OCI-LY7 (cell line): ENCODE results near the gene TIMM8B. TPM values are rescaled to one million over a fixed set of nuclear protein-coding genes. Genes with fewer than 3 reads are reported as not detected.
A peak's percentile ranks its signal among the peaks of the same experiment; 100 is the strongest.

ENCODE experiments used
- BruUV-seq: library from RNA; stranded (reverse); fragments of 400-500 nt; replicated peaks from 2 replicates; lab custom pipeline; 2021; lab: Mats Ljungman, UMichigan
- CTCF ChIA-PET: fragments of 300-600 bp; sonication (Branson Sonifier 250); formaldehyde crosslinking; loops from one replicate; lab custom pipeline; 2022; ENCODE audit warnings: antibody characterized with exemption; ENCODE audit not compliant: unreplicated experiment; lab: Charles Lee
- POLR2A ChIA-PET: fragments of 300-600 bp; sonication (Branson Sonifier 250); formaldehyde crosslinking; loops from one replicate; lab custom pipeline; 2022; ENCODE audit warnings: antibody characterized with exemption; lab: Charles Lee
- DNase-seq: peaks from one replicate; pipeline ENCODE4 v3.0.0-alpha.2; 2015; ENCODE audit warnings: low spot score
- H2AFZ ChIP-seq: fragments of 200-600 bp; sonication (generic), shearing (Covaris generic); 2 replicates; pipeline ENCODE4 v1.6.1; 2014; ENCODE audit warnings: mild to moderate bottlenecking, antibody characterized with exemption, low read length, moderate library complexity
- H3K27ac ChIP-seq: fragments of 200-600 bp; sonication (generic); 2 replicates; pipeline ENCODE4 v1.5.1; 2014; ENCODE audit warnings: mixed run types, low read depth, mild to moderate bottlenecking, moderate library complexity, low read length, inconsistent platforms; ENCODE audit not compliant: poor library complexity, severe bottlenecking
- H3K36me3 ChIP-seq: fragments of 200-600 bp; sonication (generic); 2 replicates; pipeline ENCODE4 v1.6.1; 2014; ENCODE audit warnings: mild to moderate bottlenecking, antibody characterized with exemption, low read length, moderate library complexity, mixed read lengths; ENCODE audit not compliant: insufficient read depth
- H3K4me1 ChIP-seq: fragments of 200-600 bp; sonication (generic); 2 replicates; pipeline ENCODE4 v1.5.1; 2014; ENCODE audit warnings: mild to moderate bottlenecking, low read length; ENCODE audit not compliant: insufficient read depth, poor library complexity, severe bottlenecking
- H3K4me2 ChIP-seq: fragments of 200-600 bp; sonication (generic); 2 replicates; pipeline ENCODE4 v1.6.1; 2014; ENCODE audit warnings: mild to moderate bottlenecking, low read length
- H3K4me3 ChIP-seq: fragments of 200-600 bp; sonication (generic); 2 replicates; pipeline ENCODE4 v1.5.1; 2014; ENCODE audit warnings: mild to moderate bottlenecking, low read depth, low read length; ENCODE audit not compliant: poor library complexity, severe bottlenecking
- H3K79me2 ChIP-seq: fragments of 200-600 bp; sonication (generic); 2 replicates; pipeline ENCODE4 v1.6.1; 2016; ENCODE audit warnings: low read depth, mild to moderate bottlenecking, low read length, moderate library complexity, mixed read lengths; ENCODE audit not compliant: insufficient read depth
- H3K9me2 ChIP-seq: fragments of 200-600 bp; sonication (generic); 2 replicates; pipeline ENCODE4 v1.6.1; 2016; ENCODE audit warnings: mild to moderate bottlenecking, low read length, mixed read lengths; ENCODE audit not compliant: insufficient read depth
- H3K9me3 ChIP-seq: fragments of 200-600 bp; sonication (generic); 2 replicates; pipeline ENCODE4 v1.6.1; 2014; ENCODE audit warnings: mild to moderate bottlenecking, mixed run types, low read length, mixed read lengths
- H4K20me1 ChIP-seq: fragments of 200-600 bp; sonication (generic); 2 replicates; pipeline ENCODE4 v1.6.1; 2014; ENCODE audit warnings: mild to moderate bottlenecking, antibody characterized with exemption, low read length, moderate library complexity, mixed read lengths; ENCODE audit not compliant: insufficient read depth
- CTCF ChIP-seq: fragments of 200-600 bp; sonication (generic); conservative IDR thresholded peaks from 2 replicates; pipeline ENCODE4 v1.5.1; 2014; ENCODE audit warnings: mild to moderate bottlenecking, antibody characterized with exemption, low read length, moderate library complexity, mixed read lengths
- EZH2phosphoT487 ChIP-seq: fragments of 200-600 bp; sonication (generic); IDR thresholded peaks from 2 replicates; pipeline ENCODE4 v1.6.1; 2018; ENCODE audit warnings: low read depth, borderline replicate concordance, mild to moderate bottlenecking, mixed run types, antibody characterized with exemption, low read length, moderate library complexity, mixed read lengths
- intact Hi-C: fragments of 100-400 bp; cut with micrococcal nuclease; formaldehyde crosslinking; loops from one replicate; pipeline ENCODE4 v1.10.0; 2022; ENCODE audit not compliant: unreplicated experiment
- total RNA-seq, 2 experiments: library from RNA; depleted of rRNA in 1 of 2; stranded (reverse); fragments of >200 nt in 1 of 2; shearing (Covaris generic) in 1 of 2; gene quantifications; 2 replicates each; pipeline ENCODE4 v1.2.3, GENCODE V29; 2014 to 2022

Gene TIMM8B
- total RNA-seq, 2 experiments from 2014 or later = 58.2 to 71.3 TPM

GRCh38 chr11:112073941-112074811 lies 12.4 kb downstream of the TIMM8B start, which contains the start of the genes NKAPD1 and PIH1D2:
Gene NKAPD1, plus strand, starts transcription at chr11:112074299. Its CDS starts 1,276 bp downstream, at chr11:112075575.
Gene PIH1D2, minus strand, starts transcription at chr11:112074017. Its CDS starts 843 bp downstream, at chr11:112073174.
- peak within 1 kb of the TSS; percentile 63 for H3K27ac ChIP-seq
- intact Hi-C loops = loop anchor here (1.0 kb wide), 1 partner anchor 49 kb away; the partner anchor contains the start of gene DLAT
- H3K79me2 ChIP-seq = peaks cover 25% of the 10 kb centered on the region
- no peaks in the 10 kb centered on the region for H3K9me2 ChIP-seq
- peaks cover 16% of the 10 kb centered on the region for H3K4me1 ChIP-seq
- H4K20me1 ChIP-seq = no peaks in the 10 kb centered on the region
- no peak for TF ChIP-seq CTCF
- TF ChIP-seq EZH2phosphoT487 = no peak
- H3K4me2 ChIP-seq = peak within 1 kb of the TSS; percentile 83
- ChIA-PET POLR2A (interaction anchor here (0.7 to 1.5 kb wide), 2 partner anchors 8 to 136 kb away, joined by 3 to 4 read pairs; no protein-coding TSS in a partner anchor), CTCF (no interaction called here)
- H3K4me3 ChIP-seq = peak within 1 kb of the TSS; percentile 96
- H2AFZ ChIP-seq = peak within 1 kb of the TSS; percentile 94
- BruUV-seq = TSS peak; percentile 65
- DNase-seq = peak; percentile 88
- no peaks in the 10 kb centered on the region for H3K9me3 ChIP-seq
- peaks cover 35% of the 10 kb centered on the region for H3K36me3 ChIP-seq

GRCh38 chr11:112062923-112063322 lies 23.6 kb downstream of the TIMM8B start:
- Histone ChIP-seq H2AFZ (no peak overlapping the region), H3K4me3 (no peak overlapping the region), H3K4me2 (no peak overlapping the region), H3K36me3 (peaks cover 52% of the 10 kb centered on the region), H3K9me3 (no peaks in the 10 kb centered on the region), H3K4me1 (no peaks in the 10 kb centered on the region), H3K9me2 (no peaks in the 10 kb centered on the region), H4K20me1 (no peaks in the 10 kb centered on the region), H3K79me2 (no peaks in the 10 kb centered on the region), H3K27ac (no peak overlapping the region)
- intact Hi-C loops = no loop called here
- ChIA-PET CTCF (no interaction called here), POLR2A (interaction anchor here (0.6 to 1.3 kb wide), 2 partner anchors 10 to 25 kb away, joined by 3 to 5 read pairs; no protein-coding TSS in a partner anchor)
- BruUV-seq = TSS peak; percentile 67
- no peak for DNase-seq
- TF ChIP-seq CTCF (no peak), EZH2phosphoT487 (no peak)
